Mesothelial cell of epicardium (in vitro differentiated cells): Measurements from ENCODE around the gene C12orf56. TPM values are rescaled to one million over a fixed set of nuclear protein-coding genes. Genes with fewer than 3 reads are reported as not detected.

Source experiments
- DNase-seq, 2 experiments: peaks; one replicate each; pipeline ENCODE4 v3.0.0; 2021; ENCODE audit warnings: low spot score in 2 of 2; ENCODE audit not compliant: unreplicated experiment in 2 of 2
- H3K27ac Mint-ChIP-seq: 2 replicates; pipeline ENCODE4 v1.8.0; 2021; ENCODE audit warnings: mixed read lengths
- H3K27me3 Mint-ChIP-seq: 2 replicates; pipeline ENCODE4 v1.8.0; 2021; ENCODE audit warnings: low read depth, mixed read lengths
- H3K36me3 Mint-ChIP-seq: 2 replicates; pipeline ENCODE4 v1.8.0; 2021; ENCODE audit warnings: mixed read lengths
- H3K4me1 Mint-ChIP-seq: 2 replicates; pipeline ENCODE4 v1.8.0; 2021; ENCODE audit warnings: mixed read lengths
- H3K4me3 Mint-ChIP-seq: 2 replicates; pipeline ENCODE4 v1.8.0; 2021; ENCODE audit warnings: mild to moderate bottlenecking, moderate library complexity, mixed read lengths
- H3K9me3 Mint-ChIP-seq: 2 replicates; pipeline ENCODE4 v1.8.0; 2021; ENCODE audit warnings: mixed read lengths
- total RNA-seq: library from RNA; stranded (reverse); gene quantifications from 3 replicates; pipeline ENCODE4 v1.2.1, GENCODE V29; 2021
- TF ChIP-seq, protein P1 (sequence below): fragments of 200-600 bp; sonication (generic); IDR thresholded peaks from one replicate; pipeline ENCODE4 v1.5.0; 2021; ENCODE audit warnings: antibody characterized with exemption; ENCODE audit not compliant: unreplicated experiment

The C12orf56 gene
- total RNA-seq, 1 donor from 2014 or later: 0.45 TPM

- Mint-ChIP-seq H3K36me3 (no peaks in the 10 kb centered on the region), H3K9me3 (no peaks in the 10 kb centered on the region), H3K27ac (no peak overlapping the region), H3K4me3 (no peak overlapping the region), H3K27me3 (no peaks in the 10 kb centered on the region), H3K4me1 (peaks cover 2% of the 10 kb centered on the region)
- TF ChIP-seq, protein P1, sequence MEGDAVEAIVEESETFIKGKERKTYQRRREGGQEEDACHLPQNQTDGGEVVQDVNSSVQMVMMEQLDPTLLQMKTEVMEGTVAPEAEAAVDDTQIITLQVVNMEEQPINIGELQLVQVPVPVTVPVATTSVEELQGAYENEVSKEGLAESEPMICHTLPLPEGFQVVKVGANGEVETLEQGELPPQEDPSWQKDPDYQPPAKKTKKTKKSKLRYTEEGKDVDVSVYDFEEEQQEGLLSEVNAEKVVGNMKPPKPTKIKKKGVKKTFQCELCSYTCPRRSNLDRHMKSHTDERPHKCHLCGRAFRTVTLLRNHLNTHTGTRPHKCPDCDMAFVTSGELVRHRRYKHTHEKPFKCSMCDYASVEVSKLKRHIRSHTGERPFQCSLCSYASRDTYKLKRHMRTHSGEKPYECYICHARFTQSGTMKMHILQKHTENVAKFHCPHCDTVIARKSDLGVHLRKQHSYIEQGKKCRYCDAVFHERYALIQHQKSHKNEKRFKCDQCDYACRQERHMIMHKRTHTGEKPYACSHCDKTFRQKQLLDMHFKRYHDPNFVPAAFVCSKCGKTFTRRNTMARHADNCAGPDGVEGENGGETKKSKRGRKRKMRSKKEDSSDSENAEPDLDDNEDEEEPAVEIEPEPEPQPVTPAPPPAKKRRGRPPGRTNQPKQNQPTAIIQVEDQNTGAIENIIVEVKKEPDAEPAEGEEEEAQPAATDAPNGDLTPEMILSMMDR: no peak
- no peak for DNase-seq
Measured at GRCh38 chr12:64400041-64400440, 9.5 kb upstream of the C12orf56 start.

DNA sequence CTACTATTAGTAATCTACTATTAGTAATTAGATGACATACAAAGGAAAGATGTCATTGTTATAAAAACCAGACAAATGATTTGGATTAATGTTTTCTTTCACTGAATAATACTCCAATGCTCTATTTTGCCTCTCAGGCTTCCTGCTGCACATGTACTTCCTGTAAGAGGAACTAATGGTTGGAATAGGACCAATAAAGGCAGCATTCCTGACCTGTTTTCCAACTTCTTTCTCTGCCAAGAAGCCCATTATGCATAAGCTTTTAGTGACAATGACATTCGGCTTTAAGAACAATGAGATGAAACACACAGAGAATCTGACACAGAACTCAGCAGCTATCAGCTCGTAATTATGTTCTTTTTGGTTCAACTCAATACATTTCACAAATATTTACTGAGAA lies 5.2 kb upstream of the C12orf56 start:
- Mint-ChIP-seq H3K27me3 (no peaks in the 10 kb centered on the region), H3K9me3 (no peaks in the 10 kb centered on the region), H3K4me1 (no peaks in the 10 kb centered on the region), H3K4me3 (no peak overlapping the region), H3K36me3 (no peaks in the 10 kb centered on the region), H3K27ac (no peak overlapping the region)
- TF ChIP-seq, protein P1: no peak
- DNase-seq: no peak

GRCh38 chr12:64392221-64392620 lies 1.7 kb upstream of the C12orf56 start:
- Mint-ChIP-seq H3K4me3 (no peak overlapping the region), H3K27me3 (no peaks in the 10 kb centered on the region), H3K4me1 (peaks cover 2% of the 10 kb centered on the region), H3K9me3 (no peaks in the 10 kb centered on the region), H3K27ac (no peak overlapping the region), H3K36me3 (no peaks in the 10 kb centered on the region)
- TF ChIP-seq, protein P1: no peak
- DNase-seq: no peak

- H3K9me3 Mint-ChIP-seq: no peaks in the 10 kb centered on the region
- no peak overlapping the region for H3K27ac Mint-ChIP-seq
- TF ChIP-seq, protein P1: no peak
- H3K36me3 Mint-ChIP-seq: no peaks in the 10 kb centered on the region
- H3K4me3 Mint-ChIP-seq: no peak overlapping the region
- peaks cover 5% of the 10 kb centered on the region for H3K4me1 Mint-ChIP-seq
- no peaks in the 10 kb centered on the region for H3K27me3 Mint-ChIP-seq
- DNase-seq: no peak
Measured at GRCh38 chr12:64389154-64389553, 1.4 kb downstream of the C12orf56 start.

- H3K27me3 Mint-ChIP-seq: no peaks in the 10 kb centered on the region
- peaks cover 5% of the 10 kb centered on the region for H3K4me1 Mint-ChIP-seq
- DNase-seq: no peak
- H3K27ac Mint-ChIP-seq: no peak overlapping the region
- H3K4me3 Mint-ChIP-seq: no peak overlapping the region
- H3K9me3 Mint-ChIP-seq: no peaks in the 10 kb centered on the region
- TF ChIP-seq, protein P1: no peak
- no peaks in the 10 kb centered on the region for H3K36me3 Mint-ChIP-seq
Measured at GRCh38 chr12:64387197-64387816, 3.3 kb downstream of the C12orf56 start.

DNA sequence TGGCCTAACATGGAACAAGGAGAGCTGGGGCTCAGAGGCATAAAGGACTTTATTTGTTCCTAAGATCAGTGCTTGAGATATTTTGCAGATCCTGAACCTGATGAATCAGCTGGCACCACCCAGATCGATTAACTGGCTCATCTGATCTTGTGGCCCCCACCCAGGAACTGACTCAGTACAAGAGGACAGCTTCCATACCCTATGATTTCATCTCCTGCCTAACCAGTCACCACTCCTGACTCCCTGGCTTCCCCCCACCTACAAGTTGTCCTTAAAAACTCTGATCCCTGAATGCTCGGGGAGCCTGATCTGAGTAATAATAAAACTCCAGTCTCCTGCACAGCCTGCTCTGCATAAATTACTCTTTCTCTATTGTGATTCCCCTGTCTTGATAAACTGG lies 5.1 kb downstream of the C12orf56 start:
- no peaks in the 10 kb centered on the region for H3K36me3 Mint-ChIP-seq
- TF ChIP-seq, protein P1: no peak
- H3K4me1 Mint-ChIP-seq: peaks cover 5% of the 10 kb centered on the region

More for the DNA sequence above, 5.1 kb downstream of the C12orf56 start:
- Mint-ChIP-seq H3K27ac (no peak overlapping the region), H3K27me3 (no peaks in the 10 kb centered on the region), H3K4me3 (no peak overlapping the region), H3K9me3 (peaks cover 14% of the 10 kb centered on the region)
- no peak for DNase-seq
